ENCODE data around the gene UBE2QL1.

Gene UBE2QL1

DNA sequence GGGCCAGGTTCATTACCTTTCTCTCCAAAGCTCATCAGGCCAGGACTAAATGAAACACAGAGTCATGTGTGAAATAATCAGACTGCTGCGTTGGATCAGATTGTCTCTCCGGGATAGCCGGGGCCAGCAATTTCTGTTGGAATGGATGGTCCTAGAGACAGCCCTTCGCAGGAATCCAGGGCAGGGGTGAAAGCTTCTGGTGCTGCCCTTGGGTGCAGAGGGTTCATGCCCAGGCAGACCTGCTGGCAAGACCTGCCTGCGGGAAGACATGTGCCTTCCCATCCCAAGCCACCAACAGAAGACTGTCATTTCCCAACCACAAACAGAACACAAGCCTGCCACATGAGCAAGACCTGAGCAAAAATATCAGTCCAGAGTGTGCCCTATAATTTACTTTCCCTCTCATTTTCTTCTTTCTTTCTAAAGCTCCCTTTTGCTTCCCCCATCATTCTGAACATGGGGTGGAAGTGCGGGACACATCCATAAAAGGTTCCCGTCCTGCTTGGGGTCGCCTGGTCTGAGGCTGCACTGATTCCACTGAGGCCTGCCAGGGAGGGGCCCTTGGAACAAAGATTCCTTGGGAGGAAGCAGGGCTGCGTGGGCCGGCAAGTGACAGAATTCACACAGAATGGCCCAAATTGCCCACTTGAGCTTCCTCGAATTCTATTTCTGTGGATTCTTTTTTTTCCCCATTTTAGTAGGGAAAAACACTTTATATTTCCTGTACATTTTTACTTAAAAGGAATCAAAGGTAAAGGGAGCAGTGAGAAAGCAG lies 57.3 kb downstream of the UBE2QL1 start:
- Histone ChIP-seq H2AFZ (ENCODE audit: low read depth, low read length, severe bottlenecking) (no peak overlapping the region), H3K9me3 (ENCODE audit: insufficient read depth, low read length) (no peaks in the 10 kb centered on the region), H3K36me3 (ENCODE audit: low read length) (no peaks in the 10 kb centered on the region), H3F3A (ENCODE audit: insufficient read depth) (no peaks in the 10 kb centered on the region), H3K9ac (ENCODE audit: low read length) (no peak overlapping the region), H3K4me3 (ENCODE audit: insufficient read depth, low read length, poor library complexity, severe bottlenecking) (no peak overlapping the region), H3K27me3 (ENCODE audit: low read length) (no peaks in the 10 kb centered on the region), H3K9me2 (replicated peaks; ENCODE audit: insufficient read depth, low read length) (no peaks in the 10 kb centered on the region), H3K4me2 (ENCODE audit: low read depth, low read length, poor library complexity, severe bottlenecking) (no peak overlapping the region), H4K20me1 (ENCODE audit: low read depth, low read length) (no peaks in the 10 kb centered on the region), H3K79me2 (ENCODE audit: insufficient read depth, low read length) (no peaks in the 10 kb centered on the region), H3K27ac (ENCODE audit: low read depth, low read length) (no peak overlapping the region)
- TF ChIP-seq CTCF (IDR thresholded peaks at IDR 0.05; ENCODE audit: insufficient read depth, low read length, poor library complexity, severe bottlenecking) (no peak), EZH2phosphoT487 (conservative IDR thresholded peaks at IDR 0.05; ENCODE audit: low read length) (no peak)

DNA sequence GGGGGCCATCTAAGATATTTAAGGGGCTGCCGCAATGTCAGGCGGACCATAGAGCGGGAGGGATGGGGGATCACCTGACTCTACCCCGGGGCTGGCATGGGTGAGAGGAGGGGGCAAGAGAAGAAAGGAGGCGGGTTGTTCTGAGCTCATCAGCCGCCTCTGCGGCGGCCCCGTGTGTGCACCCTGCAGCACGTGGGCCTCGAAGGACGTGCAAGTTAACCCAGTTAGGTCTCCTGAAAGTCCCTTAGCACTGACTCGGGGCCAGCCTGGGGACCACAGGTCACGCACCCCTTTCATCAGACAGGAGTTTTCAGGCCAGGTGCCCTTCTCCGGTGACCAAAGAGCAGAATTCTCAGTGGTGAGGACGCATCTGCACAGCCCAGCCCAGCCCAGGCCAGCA lies 58.0 kb downstream of the UBE2QL1 start:
- Histone ChIP-seq H3K4me3 (ENCODE audit: insufficient read depth, low read length, poor library complexity, severe bottlenecking) (no peak overlapping the region), H3K27ac (ENCODE audit: low read depth, low read length) (no peak overlapping the region), H3K9me2 (replicated peaks; ENCODE audit: insufficient read depth, low read length) (no peaks in the 10 kb centered on the region), H3K4me2 (ENCODE audit: low read depth, low read length, poor library complexity, severe bottlenecking) (no peak overlapping the region), H3F3A (ENCODE audit: insufficient read depth) (no peaks in the 10 kb centered on the region), H2AFZ (ENCODE audit: low read depth, low read length, severe bottlenecking) (no peak overlapping the region), H3K36me3 (ENCODE audit: low read length) (no peaks in the 10 kb centered on the region), H3K79me2 (ENCODE audit: insufficient read depth, low read length) (no peaks in the 10 kb centered on the region), H3K27me3 (ENCODE audit: low read length) (no peaks in the 10 kb centered on the region), H3K9ac (ENCODE audit: low read length) (no peak overlapping the region), H3K9me3 (ENCODE audit: insufficient read depth, low read length) (no peaks in the 10 kb centered on the region), H4K20me1 (ENCODE audit: low read depth, low read length) (no peaks in the 10 kb centered on the region)
- TF ChIP-seq CTCF (IDR thresholded peaks at IDR 0.05; ENCODE audit: insufficient read depth, low read length, poor library complexity, severe bottlenecking): no peak
- TF ChIP-seq EZH2phosphoT487 (conservative IDR thresholded peaks at IDR 0.05; ENCODE audit: low read length): no peak

- Histone ChIP-seq H3K9me2 (replicated peaks; ENCODE audit: insufficient read depth, low read length) (no peaks in the 10 kb centered on the region), H3K9ac (ENCODE audit: low read length) (no peak overlapping the region), H3K36me3 (ENCODE audit: low read length) (no peaks in the 10 kb centered on the region), H3K27ac (ENCODE audit: low read depth, low read length) (no peak overlapping the region), H3K4me2 (ENCODE audit: low read depth, low read length, poor library complexity, severe bottlenecking) (no peak overlapping the region), H3F3A (ENCODE audit: insufficient read depth) (no peaks in the 10 kb centered on the region), H3K4me3 (ENCODE audit: insufficient read depth, low read length, poor library complexity, severe bottlenecking) (no peak overlapping the region), H3K79me2 (ENCODE audit: insufficient read depth, low read length) (no peaks in the 10 kb centered on the region), H3K9me3 (ENCODE audit: insufficient read depth, low read length) (no peaks in the 10 kb centered on the region), H4K20me1 (ENCODE audit: low read depth, low read length) (no peaks in the 10 kb centered on the region), H3K27me3 (ENCODE audit: low read length) (no peaks in the 10 kb centered on the region), H2AFZ (ENCODE audit: low read depth, low read length, severe bottlenecking) (no peak overlapping the region)
- TF ChIP-seq CTCF (IDR thresholded peaks at IDR 0.05; ENCODE audit: insufficient read depth, low read length, poor library complexity, severe bottlenecking) (no peak), EZH2phosphoT487 (conservative IDR thresholded peaks at IDR 0.05; ENCODE audit: low read length) (no peak)
Measured at GRCh38 chr5:6508931-6509330, 60.3 kb downstream of the UBE2QL1 start.

Data from SU-DHL-6 (cell line).